Activated CD4-positive, alpha-beta T cell treated with anti-CD3 and anti-CD28 coated beads for 1 hour (primary cell): Measurements from ENCODE around the gene VSTM2L.

Experiments
- DNase-seq: peaks from one replicate; pipeline ENCODE4 v3.0.0-alpha.2; 2020

The VSTM2L gene

DNA sequence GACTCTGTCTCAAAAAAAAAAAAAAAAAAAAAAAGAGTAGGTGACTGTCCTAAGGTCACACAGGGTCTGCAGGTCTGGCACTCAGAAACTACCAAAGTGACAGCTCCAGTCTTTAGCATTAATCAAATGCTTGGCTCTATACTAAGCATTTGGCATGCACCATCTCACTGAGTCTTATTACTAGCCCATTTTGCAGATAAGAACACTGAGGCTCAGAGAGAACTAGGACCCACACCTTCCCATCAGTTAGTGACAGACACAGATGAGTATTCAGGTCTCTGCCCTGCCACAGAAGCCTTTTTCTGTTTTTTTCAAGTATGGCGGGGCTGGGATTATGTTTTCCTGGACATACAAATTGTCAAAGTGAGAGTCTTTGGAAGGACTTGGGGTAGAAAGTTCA, 23.1 kb upstream of the VSTM2L start:
- no peak for DNase-seq

DNA sequence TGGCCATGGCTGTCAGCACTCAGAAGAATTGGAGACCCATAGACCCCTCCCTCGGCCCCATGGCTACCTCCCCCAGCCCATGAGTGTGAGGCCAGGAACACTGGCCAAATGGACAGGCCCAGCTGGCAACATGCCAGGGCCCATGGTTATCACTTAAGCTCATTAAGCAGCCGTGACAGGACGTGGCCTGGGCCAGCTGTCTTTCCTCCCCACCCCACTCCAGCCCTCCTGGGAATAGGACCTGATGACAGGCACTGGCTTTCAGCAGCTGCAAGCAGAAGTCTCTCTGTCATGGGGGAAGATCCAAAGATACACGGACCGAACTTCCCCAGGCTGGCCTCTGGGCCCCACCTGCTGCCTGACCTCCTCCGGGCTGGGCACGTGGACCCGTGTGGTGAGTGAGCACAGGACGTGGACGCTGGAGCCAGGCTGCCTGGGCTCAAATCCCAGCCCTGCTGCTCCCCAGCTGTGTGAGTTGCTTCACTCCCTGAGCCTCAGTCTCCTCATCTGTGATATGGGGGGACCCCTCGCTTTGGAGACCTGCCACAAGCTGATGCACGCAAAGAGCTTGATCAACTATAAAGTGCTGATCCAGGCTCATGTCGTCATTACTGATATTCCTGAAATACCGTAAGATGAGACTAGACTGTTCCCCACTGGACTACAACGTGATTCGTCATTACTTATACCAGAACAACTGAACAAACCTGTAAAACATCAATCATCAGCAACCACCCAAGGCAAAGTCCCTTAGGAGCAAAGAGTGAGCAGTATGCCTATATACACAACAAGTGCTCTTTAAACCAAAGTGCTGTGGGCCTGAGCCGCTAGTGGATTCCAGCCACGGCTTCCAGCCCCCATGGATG, 22.0 kb upstream of the VSTM2L start:
- DNase-seq: no peak

DNA sequence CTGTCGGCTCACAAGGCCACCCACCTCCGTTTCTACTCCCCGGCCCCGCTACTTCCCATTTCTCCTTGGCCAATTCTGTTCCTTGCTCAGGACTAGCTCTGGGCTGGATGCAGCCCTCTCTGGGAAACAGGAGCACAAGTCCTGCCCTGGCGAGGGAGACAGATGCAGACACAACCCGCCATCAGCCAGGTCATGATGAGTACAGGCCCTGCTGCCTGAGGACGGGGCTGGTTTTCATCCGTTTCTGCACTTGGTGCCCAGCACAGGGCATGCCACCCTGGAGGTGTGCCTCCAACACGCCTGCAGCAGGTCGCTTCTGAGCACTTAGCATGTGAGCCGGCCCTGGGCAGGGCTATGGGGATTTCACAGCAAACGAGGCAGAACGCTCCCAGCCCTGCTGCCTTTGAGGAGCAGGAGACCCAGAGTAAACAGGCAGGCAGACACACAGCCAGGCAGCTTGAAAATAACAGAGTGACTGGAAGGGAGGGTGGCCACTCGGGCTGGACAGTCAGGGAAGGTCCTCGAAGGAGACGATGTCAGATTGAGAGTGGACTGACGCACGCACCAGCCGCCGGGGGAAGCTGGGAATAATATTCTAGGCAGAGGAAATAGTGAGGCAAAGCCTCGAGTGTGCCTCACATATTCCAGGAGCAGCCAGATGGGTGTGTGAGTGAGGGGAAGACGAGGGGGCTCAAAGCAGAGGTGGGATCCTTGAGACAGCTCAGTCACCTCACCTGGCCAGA, 21.2 kb upstream of the VSTM2L start:
- DNase-seq: no peak

DNA sequence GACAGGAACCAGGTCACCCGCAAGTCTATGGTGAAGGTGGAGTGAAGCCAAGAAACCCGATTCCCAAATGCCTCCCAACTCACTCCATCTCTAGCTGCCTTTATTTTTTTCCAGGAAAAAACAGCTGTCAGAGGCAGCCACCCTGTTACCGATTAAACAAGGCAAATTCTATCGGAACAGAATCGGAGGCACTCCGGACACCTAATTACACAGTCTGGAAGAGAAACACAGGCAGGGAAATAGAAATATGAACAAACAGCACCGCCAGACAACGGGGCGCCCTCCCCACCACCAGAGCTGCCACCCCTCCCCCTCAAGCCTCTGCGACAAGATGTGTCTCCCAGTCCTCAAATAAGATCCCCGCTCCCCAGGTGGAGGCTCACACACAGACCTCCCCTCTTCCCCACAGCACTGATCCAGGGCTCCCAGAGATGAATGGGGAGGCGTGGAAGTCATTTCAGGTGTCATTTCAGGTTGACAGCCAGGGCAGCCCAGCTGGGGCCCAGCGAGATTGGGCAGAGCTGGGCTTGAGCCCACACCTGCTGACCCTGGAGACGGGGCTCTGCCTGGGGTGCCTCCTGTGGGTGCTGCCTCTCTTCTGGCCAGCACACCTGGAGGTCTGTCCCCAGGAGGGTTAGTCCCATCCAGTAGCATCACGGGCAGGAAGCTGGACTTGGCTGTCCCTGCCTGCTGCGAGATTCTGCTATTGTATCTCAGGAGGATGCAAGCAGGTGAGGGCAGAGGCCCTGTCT, 19.8 kb upstream of the VSTM2L start:
- DNase-seq: no peak

DNA sequence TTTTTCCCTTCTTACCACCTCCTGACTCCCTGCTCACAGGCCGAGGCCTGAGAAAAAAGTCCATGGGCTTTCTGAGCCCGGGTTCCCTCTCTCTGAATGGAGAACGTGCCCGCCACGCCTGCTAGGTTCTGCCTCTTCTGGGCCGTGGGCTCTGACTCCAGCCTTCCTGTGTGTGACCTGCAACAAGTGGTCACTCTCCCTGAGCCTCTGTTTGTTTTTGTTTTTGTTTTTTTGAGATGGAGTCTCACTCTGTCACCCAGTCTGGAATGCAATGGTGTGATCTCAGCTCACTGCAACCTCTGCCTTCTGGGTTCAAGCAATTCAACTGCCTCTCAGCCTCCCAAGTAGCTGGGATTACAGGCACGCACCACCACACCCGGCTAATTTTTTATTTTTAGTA, 17.9 kb upstream of the VSTM2L start:
- DNase-seq: no peak

DNA sequence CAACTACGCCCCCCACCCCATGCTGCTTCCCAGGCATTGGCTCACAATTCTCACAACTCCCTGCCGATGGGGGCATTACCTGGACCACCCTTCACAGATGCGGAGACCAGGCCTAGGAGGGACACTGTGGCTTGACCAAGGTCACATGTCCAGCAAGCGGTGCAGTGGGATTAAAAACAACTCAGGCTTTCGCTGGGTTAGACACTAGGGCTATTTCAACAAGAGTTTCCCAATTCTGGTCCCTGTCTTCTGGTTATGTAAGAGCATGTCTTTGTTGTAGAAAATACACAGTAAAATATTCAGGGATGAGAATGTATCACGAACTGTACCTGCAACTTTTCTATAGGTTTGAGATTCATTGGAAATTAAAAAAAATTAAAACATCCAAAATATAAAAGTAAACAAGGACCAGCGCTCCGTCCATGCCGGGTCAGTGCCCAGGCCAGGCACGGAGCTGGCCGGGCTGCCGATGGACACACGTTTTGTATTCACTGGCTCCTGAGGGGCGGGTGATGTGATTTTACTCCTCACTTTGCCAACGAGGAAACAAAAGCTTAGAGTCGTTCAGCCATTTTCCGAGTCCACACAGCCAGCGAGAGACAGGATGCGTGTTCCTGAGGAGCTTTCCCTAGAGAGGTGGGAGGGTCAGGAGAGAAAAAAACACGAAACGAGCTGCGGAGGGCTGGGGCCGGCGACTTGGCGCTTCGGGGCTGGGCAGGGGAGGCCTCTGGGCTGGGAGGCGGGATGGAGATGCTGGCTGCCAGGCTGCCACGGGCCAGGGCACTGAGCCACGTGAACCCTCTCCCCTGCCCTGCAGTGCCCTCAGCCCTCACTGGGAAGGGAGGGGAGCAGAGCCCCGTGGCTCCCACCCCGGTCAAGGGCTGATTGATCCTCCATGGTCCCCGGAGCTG, 17.1 kb upstream of the VSTM2L start:
- DNase-seq: no peak

DNA sequence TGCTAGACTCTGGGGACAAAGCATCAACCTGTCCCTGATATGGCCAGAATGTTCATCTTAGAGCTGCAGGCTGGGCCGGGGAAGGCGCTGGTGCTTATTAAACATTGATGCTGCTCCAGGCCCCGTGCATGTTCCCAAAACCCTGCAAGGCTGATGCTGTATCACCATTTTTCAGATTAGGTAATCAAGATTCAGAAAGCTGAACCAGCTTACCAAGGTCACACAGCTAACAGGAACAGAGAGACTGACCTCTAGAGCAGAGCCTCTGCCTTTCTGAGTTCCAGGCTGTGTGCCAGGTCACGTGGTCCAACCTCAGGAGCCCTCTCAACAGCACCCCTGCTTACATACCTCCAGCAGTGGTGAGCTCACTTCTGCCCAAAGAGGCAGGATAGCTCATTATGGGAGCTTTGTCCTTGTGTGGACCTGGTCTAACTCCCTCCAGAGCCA, 16.1 kb upstream of the VSTM2L start:
- DNase-seq: no peak

DNA sequence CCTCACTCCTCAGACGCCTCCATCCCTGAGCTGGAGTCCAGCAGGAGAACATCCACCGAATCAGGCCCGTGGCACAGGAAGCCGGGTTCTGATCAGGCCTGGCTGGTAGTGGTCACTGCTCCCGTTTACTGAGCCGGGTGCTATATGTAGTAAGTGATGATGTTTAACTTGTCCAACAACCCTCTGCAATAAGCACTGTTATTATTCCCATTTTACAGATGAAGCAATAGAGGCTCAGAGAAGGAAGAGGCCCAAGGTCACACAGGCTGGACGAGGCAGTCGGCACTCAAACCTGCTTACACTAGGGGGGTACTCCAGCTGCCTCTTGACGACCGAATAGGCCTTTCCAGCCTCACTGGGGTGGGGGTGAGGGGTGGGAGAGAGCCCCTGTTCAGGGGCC, 14.3 kb upstream of the VSTM2L start:
- DNase-seq: no peak

DNA sequence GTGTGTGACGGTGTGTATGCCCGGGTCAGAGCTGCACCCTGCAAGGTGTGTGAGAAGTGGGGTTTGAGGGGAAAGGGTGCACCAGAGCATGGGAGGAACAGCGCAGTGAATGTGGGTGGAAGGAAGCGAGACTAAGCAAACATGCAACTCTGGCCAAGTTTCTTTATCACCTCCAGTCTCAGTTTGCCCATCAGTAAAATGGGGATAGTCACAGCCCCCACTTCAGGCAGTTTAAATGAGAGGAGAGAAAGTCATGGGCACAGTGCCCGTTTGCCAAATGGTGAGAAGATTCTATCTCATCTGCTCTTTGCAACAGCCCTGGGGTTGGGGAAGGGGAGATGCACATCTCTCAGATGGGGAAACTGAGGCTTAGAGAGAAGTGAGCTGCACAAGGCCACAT, 12.8 kb upstream of the VSTM2L start:
- DNase-seq: no peak

DNA sequence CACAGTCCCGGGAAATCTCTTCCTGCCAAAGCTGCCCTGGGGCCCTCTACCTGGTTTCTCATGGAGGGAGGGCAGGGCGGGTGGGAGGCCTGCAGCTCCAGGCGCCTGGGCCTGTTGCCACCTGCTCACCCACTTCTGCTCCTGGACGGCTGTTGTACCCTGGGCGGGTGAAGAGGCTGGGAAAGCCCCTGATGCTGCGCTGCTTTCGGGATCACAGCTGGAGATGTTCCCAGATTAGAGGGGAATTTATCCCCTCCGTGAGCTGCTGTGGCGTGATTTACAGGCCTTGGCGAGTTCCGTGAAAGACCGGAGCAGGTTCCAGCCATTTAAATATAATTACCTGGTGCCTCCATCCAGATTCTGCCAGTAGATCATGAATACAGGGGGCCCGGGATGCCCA, 12.3 kb upstream of the VSTM2L start:
- DNase-seq: no peak

DNA sequence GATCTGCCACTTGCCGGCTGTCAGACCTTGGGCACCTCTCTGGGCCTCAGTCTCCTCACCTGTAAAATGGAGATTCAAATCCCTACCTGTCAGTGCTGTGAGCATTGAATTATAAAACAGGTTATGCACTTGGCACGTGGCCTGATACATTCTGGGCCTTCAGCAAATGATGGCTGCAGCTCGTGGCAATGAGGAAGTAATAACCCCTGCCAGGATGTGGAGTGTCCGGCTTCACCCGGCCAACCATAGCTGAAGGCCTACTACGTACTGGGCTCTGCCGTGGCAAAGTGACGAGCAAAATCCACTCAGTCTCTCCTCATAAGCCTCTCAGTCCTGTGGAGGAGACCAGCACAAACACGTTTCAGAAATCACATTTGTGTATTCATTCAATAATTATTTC, 10.9 kb upstream of the VSTM2L start:
- no peak for DNase-seq

DNA sequence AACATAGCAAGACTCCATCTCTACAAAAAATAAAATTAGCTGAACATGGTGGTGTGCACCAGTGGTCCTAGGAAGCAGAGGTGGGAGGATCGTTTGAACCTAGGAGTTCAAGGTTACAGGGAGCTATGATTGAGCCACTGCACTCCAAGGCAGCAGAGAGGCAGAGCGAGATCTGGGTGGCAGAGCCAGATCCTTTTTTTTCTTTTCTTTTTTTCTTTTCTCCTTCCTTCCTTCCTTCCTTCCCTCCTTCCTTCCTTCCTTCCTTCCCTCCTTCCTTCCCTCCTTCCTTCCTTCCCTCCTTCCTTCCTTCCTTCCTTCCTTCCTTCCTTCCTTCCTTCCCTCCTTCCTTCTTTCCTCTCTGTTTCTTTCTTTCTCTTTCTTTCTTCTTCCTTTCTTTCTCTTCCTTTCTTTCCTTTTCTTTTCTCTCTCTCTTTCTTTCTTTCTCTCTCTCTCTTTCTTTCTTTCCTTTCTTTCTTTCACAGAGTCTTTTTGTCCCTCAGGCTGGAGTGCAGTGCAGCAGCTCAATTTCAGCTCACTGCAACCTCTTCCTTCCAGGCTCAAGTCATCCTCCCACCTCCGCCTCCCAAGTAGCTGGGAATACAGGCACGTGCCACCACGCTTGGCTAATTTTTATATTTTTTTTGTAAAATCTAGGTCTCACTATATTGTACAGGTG, 9.2 kb upstream of the VSTM2L start:
- DNase-seq: no peak

DNA sequence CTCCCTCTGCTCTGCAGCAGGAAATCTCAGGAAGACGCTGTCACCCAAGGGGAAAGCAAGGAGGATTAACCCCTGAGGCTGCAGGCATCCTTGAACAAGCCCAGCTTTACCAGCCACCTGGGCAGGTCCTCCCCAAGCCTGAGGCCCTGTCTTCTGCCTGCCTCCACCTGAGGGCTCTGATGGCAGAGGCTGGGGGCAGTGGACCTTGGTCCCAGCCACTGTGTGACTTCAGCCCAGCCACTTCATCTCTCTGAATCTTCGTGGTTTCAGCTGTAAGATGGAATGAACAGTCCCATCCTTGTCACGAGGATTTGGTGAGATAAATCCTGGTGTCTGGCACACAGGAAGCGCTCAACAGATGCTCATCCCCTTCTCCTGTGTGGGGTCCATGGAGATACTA, 8.5 kb upstream of the VSTM2L start:
- no peak for DNase-seq

DNA sequence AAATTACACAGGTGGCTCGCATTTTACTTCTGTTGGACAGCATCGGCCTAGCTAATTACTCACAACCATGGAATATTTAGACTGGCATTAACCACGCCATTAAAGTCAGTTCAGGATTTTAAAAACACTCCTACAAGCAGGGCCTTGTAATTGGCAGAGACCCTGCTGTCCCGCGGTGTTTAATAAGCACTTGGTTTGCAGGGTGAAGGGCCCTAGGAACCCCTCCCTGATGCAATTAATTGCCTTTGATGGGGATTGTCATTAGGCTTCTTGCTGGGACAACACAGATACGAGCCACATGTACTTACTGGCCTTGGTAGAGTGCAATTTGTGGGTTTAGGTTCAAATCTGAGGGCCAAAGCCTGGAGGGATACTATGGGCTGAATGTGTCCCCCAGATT, 7.8 kb upstream of the VSTM2L start:
- no peak for DNase-seq

DNA sequence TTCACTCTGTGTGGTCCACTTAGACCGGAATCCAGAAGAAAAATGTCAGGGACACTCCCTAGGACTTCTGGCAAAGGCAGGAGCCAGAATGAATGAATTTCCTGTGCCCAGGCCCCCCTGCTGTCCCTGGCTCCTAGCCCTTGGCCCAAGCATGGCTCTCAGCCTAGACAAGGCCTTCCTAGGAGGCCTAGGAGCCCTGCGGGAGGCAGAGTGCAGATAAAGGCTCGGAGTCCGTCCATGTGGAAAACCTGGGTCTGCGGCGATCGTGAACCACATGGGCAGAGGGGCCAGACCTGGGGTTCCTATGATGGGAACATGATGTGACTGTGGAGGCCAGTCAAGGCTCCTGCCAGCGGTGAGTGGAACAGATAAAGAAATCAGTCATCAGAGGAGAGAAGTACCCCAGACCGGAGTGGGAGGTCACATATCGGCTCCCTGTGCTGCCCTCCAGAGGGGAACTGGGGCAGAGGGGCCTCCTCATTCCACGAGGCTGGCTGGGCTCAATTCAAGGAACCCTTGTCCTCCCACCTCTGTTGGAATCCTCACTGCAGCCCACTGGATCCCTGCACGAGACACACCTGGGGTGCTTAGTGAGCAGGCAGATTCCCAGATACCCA, 5.9 kb upstream of the VSTM2L start:
- no peak for DNase-seq

DNA sequence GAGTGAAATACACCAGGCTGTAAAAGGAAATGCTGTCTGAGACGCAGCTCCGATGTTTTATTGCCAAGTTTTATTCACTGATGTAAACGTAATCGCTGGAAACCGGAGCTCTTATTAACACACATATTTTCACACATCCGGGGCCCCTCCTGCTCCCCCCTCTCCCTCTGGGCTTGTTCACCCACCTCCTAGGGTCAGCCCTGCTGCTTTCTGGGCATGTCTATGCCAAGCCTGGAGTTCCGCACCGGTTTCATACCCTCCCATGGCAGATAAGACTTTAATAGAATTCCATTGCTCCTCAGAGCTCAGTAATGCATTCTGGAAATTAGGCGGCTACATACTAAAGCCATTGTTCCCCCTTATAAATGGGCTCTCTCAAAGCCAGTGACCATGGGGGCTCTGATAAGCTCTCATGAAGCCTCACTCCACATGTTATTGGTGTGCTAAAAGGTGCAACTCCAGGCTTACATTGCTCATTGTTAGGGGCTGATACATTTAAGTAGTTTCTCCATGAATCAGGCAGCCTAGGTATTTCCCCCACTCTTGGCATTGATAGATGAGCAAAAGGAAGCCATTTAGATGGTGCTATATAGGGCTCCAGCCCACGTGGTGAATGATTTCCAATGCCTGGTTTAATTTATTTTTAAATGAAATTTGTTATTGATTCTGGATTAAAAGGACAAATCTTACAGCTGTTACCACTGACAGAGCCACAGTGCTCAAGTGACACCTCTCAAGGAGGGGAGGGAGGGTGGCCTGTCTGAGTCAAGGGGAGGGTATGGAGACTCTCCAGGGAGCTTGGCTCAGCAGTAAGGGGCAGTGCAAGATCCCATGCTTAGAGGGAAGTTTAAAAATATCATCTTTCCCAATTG, 4.5 kb upstream of the VSTM2L start:
- DNase-seq: no peak

DNA sequence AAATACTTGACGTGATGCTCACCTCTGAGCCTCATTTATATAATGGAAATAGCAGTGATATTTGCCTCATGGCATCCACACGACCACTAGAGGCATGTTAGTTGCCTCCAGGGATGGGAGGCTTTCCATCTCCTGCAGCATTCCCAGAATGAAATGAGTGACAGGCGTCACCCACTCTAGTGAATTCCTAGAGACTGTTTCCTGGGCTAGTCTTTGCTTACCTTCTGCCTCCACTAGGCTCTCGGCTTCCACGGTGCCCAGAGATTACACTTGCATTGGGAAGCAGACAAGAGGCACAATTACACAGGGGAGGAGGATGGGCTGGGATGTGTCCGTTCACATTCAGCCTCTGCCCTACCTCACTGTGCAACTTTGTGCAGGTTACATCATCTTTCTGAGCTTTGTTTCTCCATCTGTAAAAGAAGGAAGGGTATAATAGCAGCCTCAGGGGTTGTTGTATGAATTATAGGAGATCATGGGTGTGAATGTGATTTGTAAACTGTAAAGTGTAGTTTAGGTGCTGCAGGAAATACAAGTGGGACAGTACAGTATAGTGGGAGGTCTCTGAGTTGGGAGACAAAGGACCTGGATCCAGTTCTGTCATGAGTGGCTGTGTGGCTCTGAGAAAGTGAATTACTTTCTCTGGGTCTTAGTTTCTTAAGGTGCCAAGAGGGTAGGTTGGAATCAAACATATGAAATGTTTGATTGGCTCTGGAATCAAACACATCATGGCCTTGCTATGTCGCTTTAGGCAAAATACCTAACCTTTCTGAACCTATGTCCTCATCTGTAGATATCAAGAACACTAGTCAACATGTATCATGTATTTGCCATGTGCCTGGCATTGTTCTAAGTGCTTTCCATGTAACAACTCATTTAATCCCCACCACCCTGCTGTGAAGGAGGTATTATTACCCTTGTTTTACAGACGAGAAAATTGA, 3.6 kb upstream of the VSTM2L start:
- no peak for DNase-seq

DNA sequence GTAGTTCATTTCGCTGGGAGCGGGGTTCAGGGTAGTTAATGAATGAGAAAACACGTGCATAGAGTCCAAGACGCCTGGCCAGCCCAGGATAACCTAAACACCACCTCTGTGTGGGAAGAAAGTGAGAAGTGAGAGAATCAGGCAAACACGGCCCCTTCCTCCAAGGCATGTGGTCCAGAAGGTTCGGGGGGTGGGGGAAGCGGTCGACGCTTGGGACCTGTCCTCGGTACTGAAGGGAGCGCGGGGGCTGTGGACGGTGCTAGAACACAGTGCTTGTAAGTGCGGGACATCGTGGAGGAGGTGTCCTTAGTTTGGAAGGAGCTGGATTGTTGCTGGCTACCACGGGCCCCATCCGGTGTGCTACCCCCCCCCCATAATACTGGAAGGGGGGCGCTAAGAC, 1.7 kb upstream of the VSTM2L start:
- no peak for DNase-seq
